K562 (cell line): ENCODE results near the gene SNRPD2.

Experiments used
- ATF7 ChIP-seq: fragments of 450-650 bp; IDR thresholded peaks from 2 replicates; pipeline ENCODE4 v1.7.1; 2014; ENCODE audit warnings: mild to moderate bottlenecking, moderate library complexity
- FOSL1 ChIP-seq: fragments of 200-800 bp; sonication (Bioruptor generic); conservative IDR thresholded peaks from 2 replicates; pipeline ENCODE4 v1.6.1; 2016; ENCODE audit warnings: missing genetic modification characterization, missing compliant biosample characterization
- LEF1 ChIP-seq: fragments of 450-650 bp; IDR thresholded peaks from 2 replicates; pipeline ENCODE4 v1.6.1; 2016; ENCODE audit warnings: mild to moderate bottlenecking
- NR2C2 ChIP-seq, 2 experiments: fragments of 200-800 bp in 1 of 2; sonication (Bioruptor generic) in 1 of 2; sonication (generic) in 1 of 2; formaldehyde crosslinking in 1 of 2; IDR thresholded peaks; 2 replicates each; pipeline versions ENCODE4 v1.6.1 to v1.8.0; 2016 to 2022; ENCODE audit warnings: mild to moderate bottlenecking in 1 of 2, missing compliant biosample characterization in 1 of 2, missing genetic modification characterization in 1 of 2, missing genetic modification reagents in 1 of 2
- RERE ChIP-seq: sonication (generic); formaldehyde crosslinking; IDR thresholded peaks from 2 replicates; pipeline ENCODE4 v1.8.0; 2023; ENCODE audit warnings: missing genetic modification reagents, mild to moderate bottlenecking, borderline replicate concordance
- SRSF9 ChIP-seq: fragments of 200-400 bp; formaldehyde crosslinking; IDR thresholded peaks from 2 replicates; pipeline ENCODE4 v1.6.1; 2017; ENCODE audit warnings: low read depth, low read length, borderline replicate concordance

GRCh38 chr19:45645068-45645630 lies 46.6 kb downstream of the SNRPD2 start:
- no peak for TF ChIP-seq ATF7
- TF ChIP-seq FOSL1 (tag), result no peak
- TF ChIP-seq NR2C2 (CRISPR knock-in tag; IDR thresholded peaks at IDR 0.05), result no peak
- no peak for TF ChIP-seq NR2C2 (tag; IDR thresholded peaks at IDR 0.05)
- TF ChIP-seq LEF1, result no peak
- no peak for TF ChIP-seq SRSF9
- no peak for TF ChIP-seq RERE (CRISPR knock-in tag)
